K562 (cell line): ENCODE results near the gene CD36. TPM values are rescaled to one million over a fixed set of nuclear protein-coding genes. Genes with fewer than 3 reads are reported as not detected.

Source experiments
- ATAC-seq: fragments of 200-7000 bp; cut with Tn5 transposase; 3 replicates; pipeline ENCODE4 v1.9.1; 2020; ENCODE audit warnings: moderate library complexity
- BruUV-seq: library from RNA; stranded (reverse); fragments of 400-500 nt; replicated peaks from 2 replicates; lab custom pipeline; 2021; lab: Mats Ljungman, UMichigan
- CTCF ChIA-PET: fragments of 300-600 bp; formaldehyde crosslinking; extraction: SDS; loops from one replicate; lab custom pipeline; 2021; ENCODE audit warnings: low intra/inter-chr PET ratio; lab: Yijun Ruan, JAX
- POLR2A ChIA-PET: fragments of 300-600, 350-650 bp; sonication (Branson Sonifier 250); formaldehyde crosslinking; extraction: SDS; loops from one replicate; lab custom pipeline; 2021; ENCODE audit warnings: antibody characterized with exemption, inconsistent platforms; lab: Yijun Ruan, JAX
- DNase-seq, 4 experiments: peaks; one replicate each; pipeline versions ENCODE4 v3.0.0 to v3.0.0-alpha.2; 2011 to 2018; ENCODE audit warnings: low spot score in 3 of 4, mixed read lengths in 3 of 4; ENCODE audit errors: extremely low read depth in 1 of 4
- FAIRE-seq: peaks from 2 replicates; lab custom pipeline; 2011; peaks lifted over from hg19 to GRCh38; lab: Jason Lieb, UNC
- H2AFZ ChIP-seq: 2 replicates; pipeline ENCODE4 v1.6.0; 2011; ENCODE audit warnings: low read depth, low read length, control low read depth, inconsistent platforms
- H3K27ac ChIP-seq: fragments of 200-600 bp; 3 replicates; pipeline ENCODE4 v1.8.0; 2011; ENCODE audit warnings: low read depth, mild to moderate bottlenecking, control low read depth, inconsistent platforms, low read length, moderate library complexity, mixed read lengths; ENCODE audit errors: extremely low read depth
- H3K27me3 ChIP-seq, 2 experiments: fragments of 300-600 bp in 1 of 2; 2 replicates in 1 of 2; 3 replicates in 1 of 2; pipeline versions ENCODE4 v1.6.0 to v1.8.0; 2011; ENCODE audit warnings: inconsistent platforms in 2 of 2, low read length in 2 of 2, mild to moderate bottlenecking in 1 of 2, mixed read lengths in 1 of 2, moderate library complexity in 1 of 2; ENCODE audit not compliant: control insufficient read depth in 2 of 2, insufficient read depth in 2 of 2
- H3K36me3 ChIP-seq: fragments of 300-600 bp; 3 replicates; pipeline ENCODE4 v1.8.0; 2011; ENCODE audit warnings: mild to moderate bottlenecking, low read length, inconsistent platforms; ENCODE audit not compliant: control insufficient read depth, insufficient read depth
- H3K4me1 ChIP-seq, 2 experiments: fragments of 200-600 bp in 1 of 2; replicated peaks in 1 of 2; 2 replicates in 1 of 2; 3 replicates in 1 of 2; pipeline versions ENCODE4 v1.5.1 to v1.8.0; 2011; ENCODE audit warnings: inconsistent platforms in 2 of 2, low read length in 2 of 2, mild to moderate bottlenecking in 1 of 2, mixed read lengths in 1 of 2, moderate library complexity in 1 of 2; ENCODE audit not compliant: control insufficient read depth in 2 of 2, insufficient read depth in 2 of 2
- H3K4me2 ChIP-seq: 2 replicates; pipeline ENCODE4 v1.6.1; 2011; ENCODE audit warnings: low read length, control low read depth, inconsistent platforms, mixed read lengths; ENCODE audit not compliant: insufficient read depth
- H3K4me3 ChIP-seq: fragments of 200-600 bp; sonication (generic), shearing (Covaris generic); 2 replicates; pipeline ENCODE4 v1.5.1; 2016; ENCODE audit warnings: control low read depth, inconsistent platforms
- H3K79me2 ChIP-seq: fragments of 200-600 bp; 3 replicates; pipeline ENCODE4 v1.8.0; 2011; ENCODE audit warnings: low read length, inconsistent platforms; ENCODE audit not compliant: control insufficient read depth, insufficient read depth
- H3K9ac ChIP-seq, 2 experiments: 2 replicates each; pipeline versions ENCODE4 v1.6.0 to v1.6.1; 2011; ENCODE audit warnings: low read depth in 2 of 2, low read length in 2 of 2, control low read depth in 1 of 2, inconsistent platforms in 1 of 2, mild to moderate bottlenecking in 1 of 2, mixed read lengths in 1 of 2; ENCODE audit not compliant: insufficient read depth in 1 of 2
- H3K9me1 ChIP-seq: one replicate; pipeline ENCODE4 v1.6.0; 2011; ENCODE audit warnings: inconsistent platforms, mild to moderate bottlenecking, low read length, moderate library complexity; ENCODE audit not compliant: control insufficient read depth, insufficient read depth
- H3K9me3 ChIP-seq: replicated peaks from 2 replicates; pipeline ENCODE4 v1.5.1; 2011; ENCODE audit warnings: low read depth, low read length, inconsistent platforms; ENCODE audit not compliant: control insufficient read depth, insufficient read depth
- H4K20me1 ChIP-seq: replicated peaks from 2 replicates; pipeline ENCODE4 v1.6.1; 2011; ENCODE audit warnings: low read length, inconsistent platforms, mixed read lengths; ENCODE audit not compliant: control insufficient read depth, insufficient read depth
- ATF6 ChIP-seq: sonication (generic); formaldehyde crosslinking; IDR thresholded peaks from 2 replicates; pipeline ENCODE4 v1.4.0; 2020; ENCODE audit warnings: mild to moderate bottlenecking, missing genetic modification reagents
- BRD4 ChIP-seq: fragments of 200-600 bp; sonication (generic); IDR thresholded peaks from 2 replicates; pipeline ENCODE4 v1.6.1; 2017; ENCODE audit warnings: inconsistent platforms
- CHCHD3 ChIP-seq: fragments of 250-450 bp; sonication (Bioruptor Pico); IDR thresholded peaks from 2 replicates; pipeline ENCODE4 v2.1.2; 2022; ENCODE audit warnings: mild to moderate bottlenecking
- CHD1 ChIP-seq: fragments of 200-600 bp; sonication (generic); IDR thresholded peaks from one replicate; pipeline ENCODE4 v1.6.1; 2012; ENCODE audit warnings: mild to moderate bottlenecking, moderate library complexity, low read length, inconsistent platforms
- CHD2 ChIP-seq: IDR thresholded peaks from 2 replicates; pipeline ENCODE4 v1.6.1; 2011; ENCODE audit warnings: low read depth, low read length
- GMEB1 ChIP-seq: fragments of 250-450 bp; sonication (Bioruptor Pico); IDR thresholded peaks from 2 replicates; pipeline ENCODE4 v1.4.0; 2020; ENCODE audit warnings: mild to moderate bottlenecking
- IRF2 ChIP-seq: sonication (generic); formaldehyde crosslinking; IDR thresholded peaks from 2 replicates; pipeline ENCODE4 v1.8.1; 2022; ENCODE audit warnings: mild to moderate bottlenecking, missing genetic modification reagents
- MAFF ChIP-seq: IDR thresholded peaks from 2 replicates; pipeline ENCODE4 v1.6.1; 2012; ENCODE audit warnings: low read length, improper control_type of control experiment
- NCOA6 ChIP-seq: fragments of 450-650 bp; IDR thresholded peaks from 2 replicates; pipeline ENCODE4 v1.6.1; 2017; ENCODE audit warnings: mild to moderate bottlenecking
- NUFIP1 ChIP-seq: fragments of 450-650 bp; IDR thresholded peaks from 2 replicates; pipeline ENCODE4 v1.6.1; 2018; ENCODE audit not compliant: partially characterized antibody
- RB1 ChIP-seq: fragments of 450-650 bp; IDR thresholded peaks from 2 replicates; pipeline ENCODE4 v1.6.1; 2017; ENCODE audit warnings: low read depth, mild to moderate bottlenecking
- RBM34 ChIP-seq: fragments of 200-400 bp; formaldehyde crosslinking; IDR thresholded peaks from 2 replicates; pipeline ENCODE4 v1.6.1; 2018; ENCODE audit warnings: low read length, borderline replicate concordance; ENCODE audit not compliant: insufficient read depth
- SAFB ChIP-seq: fragments of 200-400 bp; formaldehyde crosslinking; IDR thresholded peaks from 2 replicates; pipeline ENCODE4 v1.6.1; 2017; ENCODE audit warnings: low read depth, low read length, borderline replicate concordance
- SNRNP70 ChIP-seq: fragments of 200-400 bp; formaldehyde crosslinking; optimal IDR thresholded peaks from 2 replicates; pipeline ENCODE3; 2017; ENCODE audit warnings: low read depth, low read length
- SP1 ChIP-seq: sonication (generic); formaldehyde crosslinking; IDR thresholded peaks from 2 replicates; pipeline ENCODE4 v1.8.1; 2022; ENCODE audit warnings: mild to moderate bottlenecking, missing genetic modification reagents
- ZNF212 ChIP-seq: fragments of 450-650 bp; formaldehyde crosslinking; IDR thresholded peaks from 2 replicates; pipeline ENCODE4 v1.4.0; 2020; ENCODE audit warnings: mild to moderate bottlenecking
- ZNF311 ChIP-seq: fragments of 250-450 bp; sonication (Bioruptor Pico); IDR thresholded peaks from 2 replicates; pipeline ENCODE4 v1.4.0; 2020; ENCODE audit warnings: mild to moderate bottlenecking, moderate library complexity
- ZNF449 ChIP-seq: fragments of 250-450 bp; sonication (Bioruptor Pico); IDR thresholded peaks from 2 replicates; pipeline ENCODE4 v1.8.0; 2022; ENCODE audit warnings: moderate library complexity, mild to moderate bottlenecking, inconsistent platforms
- ZNF696 ChIP-seq: fragments of 250-450 bp; sonication (Bioruptor Pico); conservative IDR thresholded peaks from 2 replicates; pipeline ENCODE4 v1.4.0; 2020; ENCODE audit warnings: mild to moderate bottlenecking, moderate library complexity
- ZZZ3 ChIP-seq: fragments of 450-650 bp; IDR thresholded peaks from 2 replicates; pipeline ENCODE4 v1.6.1; 2016; ENCODE audit warnings: antibody characterized with exemption, mild to moderate bottlenecking, moderate library complexity
- WGBS: fragments of 100-300 bp; shearing (Covaris generic); methylation state at CpG from one replicate; pipeline ENCODE4 v1.1.6; 2016; ENCODE audit warnings: low coverage, mixed read lengths; ENCODE audit not compliant: insufficient coverage; ENCODE audit errors: missing lambda C conversion rate; 5-methylcytosine and 5-hydroxymethylcytosine counted together
- in situ Hi-C: fragments of 300-500 bp; cut with MboI; formaldehyde crosslinking; loops from 4 replicates; pipeline ENCODE4 v1.15.0; 2018; ENCODE audit warnings: inconsistent platforms, mixed read lengths
- intact Hi-C: fragments of 100-400 bp; cut with micrococcal nuclease; formaldehyde crosslinking; loops from 2 replicates; pipeline ENCODE4 v1.14.2; 2022
- polyA plus RNA-seq, 8 experiments: library from polyadenylated mRNA; depleted of rRNA in 4 of 8; stranded (reverse) in 5 of 8; unstranded in 3 of 8; fragments of >200 nt; fragmentation: Nextera tagmentation in 2 of 8; fragmentation: Illumina TruSeq in 1 of 8; extraction: Ambion mirVana in 2 of 8; extraction: Trizol in 1 of 8; gene quantifications; 2 replicates each; pipeline versions ENCODE4 v1.2.1 to v1.2.3, GENCODE V29; 2011 to 2014; ENCODE audit warnings: inconsistent platforms in 1 of 8, missing spikeins in 1 of 8
- total RNA-seq, 7 experiments: library from RNA; depleted of rRNA in 6 of 7; stranded (reverse); fragments of >200 nt in 6 of 7; fragmentation: Illumina TruSeq in 2 of 7; extraction: Trizol in 2 of 7; gene quantifications; 2 replicates each; pipeline versions ENCODE4 v1.2.1 to v1.2.3, GENCODE V29; 2011 to 2021; ENCODE audit warnings: low replicate concordance in 1 of 7

The CD36 gene
- total and polyA plus RNA-seq, 9 of the 15 experiments (the other 6 are each of a cell fraction or from before 2014, with no cell fraction given), result 0.09 to 4.0 (median 0.42) TPM

GRCh38 chr7:80629023-80629422, 9.4 kb upstream of the CD36 start:
- intact Hi-C loops, result no loop called here
- no peaks in the 10 kb centered on the region for H3K27me3 ChIP-seq
- no peaks in the 10 kb centered on the region for H3K9me1 ChIP-seq
- DNase-seq, result no peak
- H2AFZ ChIP-seq, result no peak overlapping the region
- H3K36me3 ChIP-seq, result no peaks in the 10 kb centered on the region
- ATAC-seq, result no peak
- H4K20me1 ChIP-seq, result no peaks in the 10 kb centered on the region
- FAIRE-seq, result no peak
- no peaks in the 10 kb centered on the region for H3K4me1 ChIP-seq
- TF ChIP-seq CHD1, result no peak
- no peak for TF ChIP-seq CHCHD3 (CRISPR knock-in tag)
- no peak for TF ChIP-seq SNRNP70
- no peak for TF ChIP-seq RBM34
- no peak for TF ChIP-seq ZNF449
- TF ChIP-seq MAFF, result no peak
- TF ChIP-seq NUFIP1, result no peak
- no peak for TF ChIP-seq NCOA6
- no peak for TF ChIP-seq IRF2
- TF ChIP-seq ATF6 (CRISPR knock-in tag), result no peak
- TF ChIP-seq ZZZ3, result no peak
- TF ChIP-seq SP1 (CRISPR knock-in tag), result no peak
- no peak for TF ChIP-seq ZNF212 (CRISPR knock-in tag)
- TF ChIP-seq SAFB, result no peak
- no peak for TF ChIP-seq BRD4
- TF ChIP-seq ZNF696 (CRISPR knock-in tag), result no peak
- no peak for TF ChIP-seq CHD2
- no peak for TF ChIP-seq GMEB1
- TF ChIP-seq ZNF311 (CRISPR knock-in tag), result no peak
- TF ChIP-seq RB1, result no peak
- 6% methylated on average over 1 of the region's 1 CpG for WGBS
- H3K4me3 ChIP-seq, result no peak overlapping the region
- H3K79me2 ChIP-seq, result no peaks in the 10 kb centered on the region
- no peak overlapping the region for H3K4me2 ChIP-seq
- in situ Hi-C loops, result no loop called here
- ChIA-PET POLR2A (no interaction called here), CTCF (no interaction called here)
- no TSS peak for BruUV-seq
- H3K27ac ChIP-seq, result no peak overlapping the region
- no peak overlapping the region for H3K9ac ChIP-seq
- H3K9me3 ChIP-seq, result no peaks in the 10 kb centered on the region; the same call in none of the 2 replicates
